ENCODE data around the gene LIG4.

The LIG4 gene

GRCh38 chr13:108193806-108194205 is 21.5 kb downstream of the LIG4 start:
- DNase-seq: no peak

- DNase-seq: no peak
Measured at GRCh38 chr13:108190897-108191296, 24.4 kb downstream of the LIG4 start.

- no peak for DNase-seq
Measured at GRCh38 chr13:108188260-108188659, 27.1 kb downstream of the LIG4 start.

GRCh38 chr13:108185223-108185622 is 30.1 kb downstream of the LIG4 start:
- no peak for DNase-seq

- no peak for DNase-seq
Measured at GRCh38 chr13:108182652-108183051, 32.7 kb downstream of the LIG4 start.

GRCh38 chr13:108178078-108178477 is 37.3 kb downstream of the LIG4 start:
- DNase-seq: no peak

- DNase-seq: peak; percentile 57
Measured at GRCh38 chr13:108176685-108177274, 38.6 kb downstream of the LIG4 start.

- no peak for DNase-seq
Measured at GRCh38 chr13:108168929-108169328, 46.4 kb downstream of the LIG4 start.

GRCh38 chr13:108166078-108166477 is 49.3 kb downstream of the LIG4 start:
- no peak for DNase-seq

- DNase-seq: no peak
Measured at GRCh38 chr13:108158746-108159145, 56.6 kb downstream of the LIG4 start.
